GM12878 (cell line): ENCODE results near the gene BIRC5. TPM values are rescaled to one million over a fixed set of nuclear protein-coding genes. Genes with fewer than 3 reads are reported as not detected.

Experiments used
- ATAC-seq: fragments of 200-7000 bp; cut with Tn5 transposase; 3 replicates; pipeline ENCODE4 v1.9.1; 2020; ENCODE audit warnings: mild to moderate bottlenecking, moderate library complexity
- BruUV-seq: library from RNA; stranded (reverse); fragments of 400-500 nt; replicated peaks from 2 replicates; lab custom pipeline; 2021; lab: Mats Ljungman, UMichigan
- CTCF ChIA-PET: fragments of 300-600 bp; sonication (Branson Sonifier 250); formaldehyde crosslinking; extraction: SDS; loops from one replicate; lab custom pipeline; 2021; ENCODE audit warnings: inconsistent platforms; lab: Yijun Ruan, JAX
- POLR2A ChIA-PET: fragments of 350-600 bp; formaldehyde crosslinking; extraction: SDS; loops from one replicate; lab custom pipeline; 2021; ENCODE audit warnings: inconsistent platforms; lab: Charles Lee
- RAD21 ChIA-PET: fragments of 300-600 bp; sonication (Branson Sonifier 250); formaldehyde crosslinking; loops from one replicate; lab custom pipeline; 2023; ENCODE audit warnings: antibody characterized with exemption; ENCODE audit not compliant: unreplicated experiment; lab: Charles Lee
- SMC1A ChIA-PET: fragments of 300-600 bp; sonication (Branson Sonifier 250); formaldehyde crosslinking; loops from one replicate; lab custom pipeline; 2023; ENCODE audit not compliant: unreplicated experiment, uncharacterized antibody; lab: Charles Lee
- DNase-seq: peaks from one replicate; pipeline ENCODE4 v3.0.0-alpha.2; 2011; ENCODE audit warnings: low read depth, low spot score
- FAIRE-seq: peaks from 3 replicates; lab custom pipeline; 2011; peaks lifted over from hg19 to GRCh38; lab: Jason Lieb, UNC
- H2AFZ ChIP-seq: 2 replicates; pipeline ENCODE4 v1.6.0; 2011; ENCODE audit warnings: low read depth, low read length, control low read depth; ENCODE audit not compliant: control insufficient read depth
- H3K27ac ChIP-seq: 2 replicates; pipeline ENCODE4 v1.5.1; 2011; ENCODE audit warnings: control low read depth; ENCODE audit not compliant: control insufficient read depth, insufficient read depth
- H3K27me3 ChIP-seq, 2 experiments: replicated peaks in 1 of 2; 2 replicates each; pipeline versions ENCODE4 v1.6.0 to v1.6.1; 2011; ENCODE audit warnings: low read length in 1 of 2; ENCODE audit not compliant: control insufficient read depth in 2 of 2, insufficient read depth in 2 of 2
- H3K36me3 ChIP-seq, 2 experiments: 2 replicates each; pipeline ENCODE4 v1.5.1; 2011; ENCODE audit warnings: low read length in 1 of 2; ENCODE audit not compliant: control insufficient read depth in 2 of 2, insufficient read depth in 2 of 2
- H3K4me1 ChIP-seq: 2 replicates; pipeline ENCODE4 v1.6.1; 2011; ENCODE audit warnings: mild to moderate bottlenecking, low read length, moderate library complexity, mixed read lengths; ENCODE audit not compliant: control insufficient read depth, insufficient read depth
- H3K4me2 ChIP-seq: 2 replicates; pipeline ENCODE4 v1.6.0; 2011; ENCODE audit warnings: control low read depth; ENCODE audit not compliant: control insufficient read depth, insufficient read depth
- H3K4me3 ChIP-seq: fragments of 200-600 bp; sonication (generic); 2 replicates; pipeline ENCODE4 v1.5.1; 2016
- H3K79me2 ChIP-seq: 2 replicates; pipeline ENCODE4 v1.6.0; 2011; ENCODE audit warnings: low read length; ENCODE audit not compliant: control insufficient read depth, insufficient read depth
- H3K9ac ChIP-seq: 2 replicates; pipeline ENCODE4 v1.8.0; 2011; ENCODE audit warnings: low read length, control low read depth, mixed read lengths; ENCODE audit not compliant: control insufficient read depth, insufficient read depth
- H3K9me3 ChIP-seq: replicated peaks from 3 replicates; pipeline ENCODE4 v1.5.1; 2011; ENCODE audit warnings: mild to moderate bottlenecking, low read length; ENCODE audit not compliant: control insufficient read depth, insufficient read depth
- H4K20me1 ChIP-seq: 2 replicates; pipeline ENCODE4 v1.6.0; 2011; ENCODE audit not compliant: control insufficient read depth, insufficient read depth
- FOS ChIP-seq: IDR thresholded peaks from 3 replicates; pipeline ENCODE4 v1.6.1; 2011; ENCODE audit warnings: borderline replicate concordance; ENCODE audit not compliant: insufficient read length; ENCODE audit errors: extremely low read depth
- GATAD2B ChIP-seq: fragments of 450-650 bp; conservative IDR thresholded peaks from 2 replicates; pipeline ENCODE4 v1.6.1; 2017; ENCODE audit warnings: low read depth, mild to moderate bottlenecking, moderate library complexity
- HDAC2 ChIP-seq: fragments of 200-600 bp; sonication (generic); IDR thresholded peaks from 2 replicates; pipeline ENCODE4 v1.6.1; 2017
- JUNB ChIP-seq: IDR thresholded peaks from 2 replicates; pipeline ENCODE4 v1.6.1; 2016; ENCODE audit warnings: antibody characterized with exemption, mild to moderate bottlenecking
- SIX5 ChIP-seq: IDR thresholded peaks from 2 replicates; pipeline ENCODE4 v1.6.1; 2011; ENCODE audit warnings: mild to moderate bottlenecking, low read depth, low read length, moderate library complexity; ENCODE audit not compliant: severe bottlenecking
- SP1 ChIP-seq: IDR thresholded peaks from one replicate; pipeline ENCODE4 v1.6.1; 2011; ENCODE audit warnings: low read depth, low read length
- ZNF24 ChIP-seq: fragments of 450-650 bp; IDR thresholded peaks from 2 replicates; pipeline ENCODE4 v1.6.1; 2017; ENCODE audit warnings: antibody characterized with exemption, mild to moderate bottlenecking
- WGBS: methylation state at CpG from one replicate; pipeline ENCODE4 v1.1.6; 2016; ENCODE audit warnings: low lambda C conversion rate; ENCODE audit not compliant: insufficient replicate concordance, insufficient coverage; ENCODE audit errors: missing lambda C conversion rate; 5-methylcytosine and 5-hydroxymethylcytosine counted together
- in situ Hi-C: fragments of 300-500 bp; cut with MboI; formaldehyde crosslinking; loops from 9 replicates; pipeline ENCODE4 v1.14.3; 2018; ENCODE audit warnings: mixed read lengths
- intact Hi-C: fragments of 100-400 bp; cut with micrococcal nuclease; formaldehyde crosslinking; loops from one replicate; pipeline ENCODE4 v1.14.2; 2022; ENCODE audit not compliant: unreplicated experiment
- polyA plus RNA-seq, 11 experiments: library from polyadenylated mRNA; depleted of rRNA in 4 of 11; unstranded in 6 of 11; stranded (reverse) in 5 of 11; fragments of >200 nt; fragmentation: Nextera tagmentation in 4 of 11; fragmentation: Illumina TruSeq in 1 of 11; extraction: Ambion mirVana in 4 of 11; extraction: Trizol in 1 of 11; gene quantifications; 1 replicate in 1 of 11; 2 replicates in 10 of 11; pipeline versions ENCODE4 v1.2.1 to v1.2.3, GENCODE V29; 2011 to 2016; ENCODE audit warnings: inconsistent platforms in 2 of 11, missing spikeins in 2 of 11, low read depth in 1 of 11
- total RNA-seq, 4 experiments: library from RNA; depleted of rRNA in 3 of 4; stranded (reverse); fragments of >200 nt in 3 of 4; fragmentation: Illumina TruSeq in 1 of 4; extraction: Trizol in 1 of 4; gene quantifications; 2 replicates each; pipeline versions ENCODE4 v1.2.1 to v1.2.3, GENCODE V29; 2013 to 2021
- TF ChIP-seq, protein P1 (sequence below): IDR thresholded peaks from 2 replicates; pipeline ENCODE4 v1.6.1; 2012; ENCODE audit warnings: improper control_type of control experiment, low read depth, low read length; ENCODE audit not compliant: insufficient replicate concordance
- TF ChIP-seq, protein P2 (sequence below): IDR thresholded peaks from 2 replicates; pipeline ENCODE4 v1.6.1; 2011; ENCODE audit warnings: mild to moderate bottlenecking, low read depth, low read length, moderate library complexity; ENCODE audit not compliant: insufficient replicate concordance
- TF ChIP-seq, protein P3 (sequence below): fragments of 450-650 bp; IDR thresholded peaks from 2 replicates; pipeline ENCODE4 v1.6.1; 2017; ENCODE audit warnings: mild to moderate bottlenecking
- TF ChIP-seq, protein P4 (sequence below): IDR thresholded peaks from 2 replicates; pipeline ENCODE4 v1.6.1; 2012; ENCODE audit warnings: low read length, inconsistent platforms
- TF ChIP-seq, protein P5 (sequence below): fragments of 450-650 bp; IDR thresholded peaks from 2 replicates; pipeline ENCODE4 v1.6.1; 2016; ENCODE audit warnings: mild to moderate bottlenecking

Gene BIRC5
- total and polyA plus RNA-seq, 10 of the 15 experiments (the other 5 are each of a cell fraction or from before 2014, with no cell fraction given) = 41.0 to 175 (median 90.8) TPM

DNA sequence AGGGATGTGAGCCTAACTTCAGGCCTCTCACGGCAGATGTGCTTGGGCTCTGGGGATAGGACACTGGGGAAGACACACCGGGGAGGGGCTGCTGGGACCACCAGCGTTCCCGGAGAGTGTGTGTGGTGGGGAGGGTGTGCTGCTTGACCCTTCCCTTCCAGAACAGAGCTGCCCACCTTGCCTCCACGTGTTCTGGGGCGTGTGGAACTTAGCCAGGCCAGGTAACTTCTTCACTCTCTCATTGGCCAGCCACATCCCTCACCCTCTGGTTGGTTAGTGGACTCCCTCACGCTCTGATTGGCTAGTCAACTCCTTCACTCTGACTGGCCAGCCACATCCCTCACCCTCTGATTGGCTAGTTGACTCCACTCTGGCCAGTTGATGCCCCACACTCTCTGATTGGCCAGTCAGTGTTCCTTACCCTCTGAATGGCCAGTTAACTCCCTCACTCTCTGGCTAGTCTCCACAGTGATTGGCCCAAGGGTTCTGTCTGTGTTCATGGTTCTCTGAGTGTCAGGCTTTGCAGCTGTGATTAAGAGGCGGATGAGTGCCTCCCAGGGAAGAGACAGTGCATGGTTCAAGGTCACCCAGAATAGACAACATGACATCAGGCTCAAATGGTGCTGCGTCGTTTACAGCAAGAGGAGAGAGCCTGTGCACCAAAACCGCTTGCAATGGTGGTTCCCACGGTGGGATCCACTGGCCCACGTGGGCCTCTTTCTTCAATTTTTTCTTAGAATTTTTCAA lies 27.4 kb downstream of the BIRC5 start:
- peak; percentile 89 for FAIRE-seq
- TF ChIP-seq, protein P1, sequence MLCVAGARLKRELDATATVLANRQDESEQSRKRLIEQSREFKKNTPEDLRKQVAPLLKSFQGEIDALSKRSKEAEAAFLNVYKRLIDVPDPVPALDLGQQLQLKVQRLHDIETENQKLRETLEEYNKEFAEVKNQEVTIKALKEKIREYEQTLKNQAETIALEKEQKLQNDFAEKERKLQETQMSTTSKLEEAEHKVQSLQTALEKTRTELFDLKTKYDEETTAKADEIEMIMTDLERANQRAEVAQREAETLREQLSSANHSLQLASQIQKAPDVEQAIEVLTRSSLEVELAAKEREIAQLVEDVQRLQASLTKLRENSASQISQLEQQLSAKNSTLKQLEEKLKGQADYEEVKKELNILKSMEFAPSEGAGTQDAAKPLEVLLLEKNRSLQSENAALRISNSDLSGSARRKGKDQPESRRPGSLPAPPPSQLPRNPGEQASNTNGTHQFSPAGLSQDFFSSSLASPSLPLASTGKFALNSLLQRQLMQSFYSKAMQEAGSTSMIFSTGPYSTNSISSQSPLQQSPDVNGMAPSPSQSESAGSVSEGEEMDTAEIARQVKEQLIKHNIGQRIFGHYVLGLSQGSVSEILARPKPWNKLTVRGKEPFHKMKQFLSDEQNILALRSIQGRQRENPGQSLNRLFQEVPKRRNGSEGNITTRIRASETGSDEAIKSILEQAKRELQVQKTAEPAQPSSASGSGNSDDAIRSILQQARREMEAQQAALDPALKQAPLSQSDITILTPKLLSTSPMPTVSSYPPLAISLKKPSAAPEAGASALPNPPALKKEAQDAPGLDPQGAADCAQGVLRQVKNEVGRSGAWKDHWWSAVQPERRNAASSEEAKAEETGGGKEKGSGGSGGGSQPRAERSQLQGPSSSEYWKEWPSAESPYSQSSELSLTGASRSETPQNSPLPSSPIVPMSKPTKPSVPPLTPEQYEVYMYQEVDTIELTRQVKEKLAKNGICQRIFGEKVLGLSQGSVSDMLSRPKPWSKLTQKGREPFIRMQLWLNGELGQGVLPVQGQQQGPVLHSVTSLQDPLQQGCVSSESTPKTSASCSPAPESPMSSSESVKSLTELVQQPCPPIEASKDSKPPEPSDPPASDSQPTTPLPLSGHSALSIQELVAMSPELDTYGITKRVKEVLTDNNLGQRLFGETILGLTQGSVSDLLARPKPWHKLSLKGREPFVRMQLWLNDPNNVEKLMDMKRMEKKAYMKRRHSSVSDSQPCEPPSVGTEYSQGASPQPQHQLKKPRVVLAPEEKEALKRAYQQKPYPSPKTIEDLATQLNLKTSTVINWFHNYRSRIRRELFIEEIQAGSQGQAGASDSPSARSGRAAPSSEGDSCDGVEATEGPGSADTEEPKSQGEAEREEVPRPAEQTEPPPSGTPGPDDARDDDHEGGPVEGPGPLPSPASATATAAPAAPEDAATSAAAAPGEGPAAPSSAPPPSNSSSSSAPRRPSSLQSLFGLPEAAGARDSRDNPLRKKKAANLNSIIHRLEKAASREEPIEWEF = no peak
- TF ChIP-seq, protein P2, sequence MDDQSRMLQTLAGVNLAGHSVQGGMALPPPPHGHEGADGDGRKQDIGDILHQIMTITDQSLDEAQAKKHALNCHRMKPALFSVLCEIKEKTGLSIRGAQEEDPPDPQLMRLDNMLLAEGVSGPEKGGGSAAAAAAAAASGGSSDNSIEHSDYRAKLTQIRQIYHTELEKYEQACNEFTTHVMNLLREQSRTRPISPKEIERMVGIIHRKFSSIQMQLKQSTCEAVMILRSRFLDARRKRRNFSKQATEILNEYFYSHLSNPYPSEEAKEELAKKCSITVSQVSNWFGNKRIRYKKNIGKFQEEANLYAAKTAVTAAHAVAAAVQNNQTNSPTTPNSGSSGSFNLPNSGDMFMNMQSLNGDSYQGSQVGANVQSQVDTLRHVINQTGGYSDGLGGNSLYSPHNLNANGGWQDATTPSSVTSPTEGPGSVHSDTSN = peak; percentile 24
- TF ChIP-seq, protein P3, sequence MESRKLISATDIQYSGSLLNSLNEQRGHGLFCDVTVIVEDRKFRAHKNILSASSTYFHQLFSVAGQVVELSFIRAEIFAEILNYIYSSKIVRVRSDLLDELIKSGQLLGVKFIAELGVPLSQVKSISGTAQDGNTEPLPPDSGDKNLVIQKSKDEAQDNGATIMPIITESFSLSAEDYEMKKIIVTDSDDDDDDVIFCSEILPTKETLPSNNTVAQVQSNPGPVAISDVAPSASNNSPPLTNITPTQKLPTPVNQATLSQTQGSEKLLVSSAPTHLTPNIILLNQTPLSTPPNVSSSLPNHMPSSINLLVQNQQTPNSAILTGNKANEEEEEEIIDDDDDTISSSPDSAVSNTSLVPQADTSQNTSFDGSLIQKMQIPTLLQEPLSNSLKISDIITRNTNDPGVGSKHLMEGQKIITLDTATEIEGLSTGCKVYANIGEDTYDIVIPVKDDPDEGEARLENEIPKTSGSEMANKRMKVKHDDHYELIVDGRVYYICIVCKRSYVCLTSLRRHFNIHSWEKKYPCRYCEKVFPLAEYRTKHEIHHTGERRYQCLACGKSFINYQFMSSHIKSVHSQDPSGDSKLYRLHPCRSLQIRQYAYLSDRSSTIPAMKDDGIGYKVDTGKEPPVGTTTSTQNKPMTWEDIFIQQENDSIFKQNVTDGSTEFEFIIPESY = no peak
- TF ChIP-seq, protein P4, sequence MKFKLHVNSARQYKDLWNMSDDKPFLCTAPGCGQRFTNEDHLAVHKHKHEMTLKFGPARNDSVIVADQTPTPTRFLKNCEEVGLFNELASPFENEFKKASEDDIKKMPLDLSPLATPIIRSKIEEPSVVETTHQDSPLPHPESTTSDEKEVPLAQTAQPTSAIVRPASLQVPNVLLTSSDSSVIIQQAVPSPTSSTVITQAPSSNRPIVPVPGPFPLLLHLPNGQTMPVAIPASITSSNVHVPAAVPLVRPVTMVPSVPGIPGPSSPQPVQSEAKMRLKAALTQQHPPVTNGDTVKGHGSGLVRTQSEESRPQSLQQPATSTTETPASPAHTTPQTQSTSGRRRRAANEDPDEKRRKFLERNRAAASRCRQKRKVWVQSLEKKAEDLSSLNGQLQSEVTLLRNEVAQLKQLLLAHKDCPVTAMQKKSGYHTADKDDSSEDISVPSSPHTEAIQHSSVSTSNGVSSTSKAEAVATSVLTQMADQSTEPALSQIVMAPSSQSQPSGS = no peak
- TF ChIP-seq HDAC2 = no peak
- TF ChIP-seq SIX5 = no peak
- peak; percentile 45 for TF ChIP-seq FOS
- TF ChIP-seq GATAD2B = no peak
- peak; percentile 93 for TF ChIP-seq SP1
- TF ChIP-seq JUNB = no peak
- TF ChIP-seq, protein P5, sequence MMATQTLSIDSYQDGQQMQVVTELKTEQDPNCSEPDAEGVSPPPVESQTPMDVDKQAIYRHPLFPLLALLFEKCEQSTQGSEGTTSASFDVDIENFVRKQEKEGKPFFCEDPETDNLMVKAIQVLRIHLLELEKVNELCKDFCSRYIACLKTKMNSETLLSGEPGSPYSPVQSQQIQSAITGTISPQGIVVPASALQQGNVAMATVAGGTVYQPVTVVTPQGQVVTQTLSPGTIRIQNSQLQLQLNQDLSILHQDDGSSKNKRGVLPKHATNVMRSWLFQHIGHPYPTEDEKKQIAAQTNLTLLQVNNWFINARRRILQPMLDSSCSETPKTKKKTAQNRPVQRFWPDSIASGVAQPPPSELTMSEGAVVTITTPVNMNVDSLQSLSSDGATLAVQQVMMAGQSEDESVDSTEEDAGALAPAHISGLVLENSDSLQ = peak; percentile 47; the same call in 1 of the 2 replicates
- TF ChIP-seq ZNF24 = no peak

More for the DNA sequence above, 27.4 kb downstream of the BIRC5 start:
- no peaks in the 10 kb centered on the region for H4K20me1 ChIP-seq
- ATAC-seq = peak; percentile 60
- H3K27ac ChIP-seq = no peak overlapping the region
- no peak overlapping the region for H3K4me3 ChIP-seq
- H3K9me3 ChIP-seq = no peaks in the 10 kb centered on the region
- whole genome bisulfite sequencing = 65% methylated on average over 13 of the region's 13 CpGs
- no peaks in the 10 kb centered on the region for H3K36me3 ChIP-seq
- no peak overlapping the region for H3K9ac ChIP-seq
- DNase-seq = no peak
- H3K79me2 ChIP-seq = no peaks in the 10 kb centered on the region
- no peak overlapping the region for H2AFZ ChIP-seq
- H3K27me3 ChIP-seq = no peaks in the 10 kb centered on the region
- ChIA-PET POLR2A (interaction anchor here (1.3 kb wide), 1 partner anchor 9 kb away, joined by 3 read pairs; no protein-coding TSS in a partner anchor), SMC1A (no interaction called here), CTCF (interaction anchor here (0.9 to 1.6 kb wide), 2 partner anchors 9 to 10 kb away, joined by 3 to 11 read pairs; no protein-coding TSS in a partner anchor), RAD21 (no interaction called here)
- intact Hi-C loops = no loop called here
- in situ Hi-C loops = no loop called here
- peaks cover 20% of the 10 kb centered on the region for H3K4me1 ChIP-seq
- no peak overlapping the region for H3K4me2 ChIP-seq
- no TSS peak for BruUV-seq
